ENCODE measurements around the gene TMBIM6.
"Not testable (repeated sequence)": the region's sequence is repeated elsewhere in the genome, so short reads cannot be mapped to it uniquely, and the experiment has no call there.

The TMBIM6 gene

GRCh38 chr12:49777800-49778748 lies 36.7 kb downstream of the TMBIM6 start:
- peak; percentile 63 for DNase-seq

DNA sequence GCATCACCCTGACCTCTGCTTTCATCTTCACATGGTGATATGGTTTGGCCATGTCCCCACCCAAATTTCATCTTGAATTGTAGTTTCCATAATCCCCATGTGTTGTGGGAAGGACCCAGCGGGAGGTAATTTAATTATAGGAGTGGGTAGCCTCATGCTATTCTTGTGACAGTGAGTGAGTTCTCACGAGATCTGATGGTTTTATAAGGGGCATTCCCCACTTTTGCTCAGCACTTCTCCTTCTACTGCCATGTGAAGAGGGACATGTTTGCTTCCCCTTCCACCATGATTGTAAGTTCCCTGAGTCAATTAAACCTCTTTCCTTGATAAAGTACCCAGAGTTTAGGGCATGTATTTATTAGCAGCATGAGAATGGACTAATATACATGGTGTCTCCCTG lies 38.2 kb downstream of the TMBIM6 start:
- no peak for DNase-seq

DNA sequence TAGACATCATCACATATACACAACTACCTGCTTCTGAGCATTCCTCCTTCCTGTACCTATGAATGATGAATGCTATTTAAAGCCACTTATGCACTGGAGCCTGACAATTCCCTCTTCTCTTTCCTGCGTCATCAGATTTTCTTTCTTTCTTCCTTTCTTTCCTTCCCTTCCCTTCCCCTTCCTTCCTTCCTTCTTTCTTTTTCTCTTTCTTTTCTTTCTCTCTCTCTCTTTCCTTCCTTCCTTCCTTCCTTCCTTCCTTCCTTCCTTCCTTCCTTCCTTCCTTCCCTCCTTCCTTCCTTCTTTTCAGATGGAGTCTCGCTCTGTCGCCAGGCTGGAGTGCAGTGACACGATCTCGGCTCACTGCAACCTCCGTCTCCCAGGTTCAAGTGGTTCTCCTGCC lies 39.6 kb downstream of the TMBIM6 start:
- DNase-seq, result not testable (repeated sequence)

GRCh38 chr12:49783917-49784676 lies 42.7 kb downstream of the TMBIM6 start:
- no peak for DNase-seq

GRCh38 chr12:49784756-49785409 lies 43.5 kb downstream of the TMBIM6 start:
- no peak for DNase-seq

DNA sequence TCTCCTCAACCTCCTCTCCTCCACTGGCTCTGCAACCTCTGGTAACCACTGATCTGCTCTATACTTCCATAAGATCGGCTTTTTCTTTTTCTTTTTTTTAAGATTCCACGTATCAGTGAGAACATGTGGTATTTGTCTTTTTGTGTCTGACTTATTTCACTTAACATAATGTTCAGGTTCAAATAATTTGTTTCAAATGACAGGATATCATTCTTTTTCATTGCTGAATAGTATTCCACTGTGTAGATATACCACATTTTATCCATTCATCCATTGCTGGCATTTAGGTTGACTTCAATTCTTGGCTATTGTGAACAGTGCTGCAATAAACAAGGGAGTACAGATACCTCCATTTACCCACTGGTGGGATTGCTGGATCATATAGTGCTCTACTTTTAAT lies 46.3 kb downstream of the TMBIM6 start:
- DNase-seq, result no peak

DNA sequence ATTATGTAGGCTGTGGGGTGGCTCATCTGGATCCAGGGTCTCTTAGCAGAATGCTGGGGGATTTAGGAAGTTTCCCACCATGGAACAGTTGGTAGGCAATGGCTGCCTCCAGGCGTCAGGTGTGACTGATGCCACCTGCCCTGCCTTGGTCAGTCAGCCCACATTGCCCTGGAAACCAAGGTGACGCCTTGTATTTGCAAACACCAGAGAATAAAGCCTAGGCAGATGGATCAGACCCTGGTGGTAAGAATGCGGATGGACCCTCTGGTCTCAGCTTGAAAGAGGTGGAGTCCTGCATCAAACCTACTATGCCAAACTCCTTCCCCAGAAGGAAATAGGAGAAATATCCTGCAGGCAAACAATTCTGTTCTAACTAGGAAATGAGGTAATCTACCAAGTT lies 48.6 kb downstream of the TMBIM6 start:
- DNase-seq, result no peak

DNA sequence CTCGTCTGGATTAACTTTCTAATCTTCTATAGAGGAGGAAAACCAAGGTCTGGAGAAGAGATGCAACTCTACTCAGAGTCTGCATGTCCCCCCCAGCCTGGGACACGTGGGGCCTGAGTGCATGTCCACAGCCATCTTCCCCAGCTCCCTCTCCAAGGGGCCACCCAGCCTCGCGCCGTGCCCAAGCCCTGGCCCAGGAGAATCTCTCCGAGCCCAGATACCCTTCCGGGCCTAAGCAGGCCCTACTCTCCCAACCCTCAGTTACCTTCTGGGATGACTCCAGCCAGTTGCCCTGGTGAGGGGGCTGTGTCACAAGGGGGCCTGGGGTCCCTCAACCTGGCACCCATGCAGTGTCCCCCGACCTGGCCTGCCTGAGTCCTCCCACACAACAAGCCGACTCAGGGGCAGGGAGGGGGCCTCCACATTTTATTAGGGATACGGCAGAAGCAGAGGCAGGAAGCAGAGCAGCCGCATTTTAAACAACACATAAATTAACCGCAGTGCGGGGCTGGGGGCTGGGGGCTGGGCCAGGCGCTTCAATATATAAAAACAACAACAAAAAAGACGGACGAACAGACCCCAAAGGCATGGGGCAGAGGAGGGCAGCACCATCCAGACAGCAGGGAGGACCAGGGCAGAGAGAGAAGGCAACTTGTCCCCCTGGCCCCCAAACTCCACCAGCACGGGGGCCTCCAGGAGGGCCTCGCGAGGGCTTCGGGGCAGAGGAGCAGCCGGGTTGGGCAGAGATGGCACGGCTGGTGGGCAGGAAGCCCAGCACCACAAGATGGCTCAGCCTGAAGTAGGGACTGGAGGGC lies 49.6 kb downstream of the TMBIM6 start:
- DNase-seq, result no peak

- no peak for DNase-seq
Observed at GRCh38 chr12:49791700-49792099, 50.3 kb downstream of the TMBIM6 start.

GRCh38 chr12:49792181-49792970 lies 51.0 kb downstream of the TMBIM6 start:
- no peak for DNase-seq

- no peak for DNase-seq
Observed at GRCh38 chr12:49792976-49793580, 51.7 kb downstream of the TMBIM6 start.

- DNase-seq, result no peak
Observed at GRCh38 chr12:49793620-49794019, 52.3 kb downstream of the TMBIM6 start.

DNA sequence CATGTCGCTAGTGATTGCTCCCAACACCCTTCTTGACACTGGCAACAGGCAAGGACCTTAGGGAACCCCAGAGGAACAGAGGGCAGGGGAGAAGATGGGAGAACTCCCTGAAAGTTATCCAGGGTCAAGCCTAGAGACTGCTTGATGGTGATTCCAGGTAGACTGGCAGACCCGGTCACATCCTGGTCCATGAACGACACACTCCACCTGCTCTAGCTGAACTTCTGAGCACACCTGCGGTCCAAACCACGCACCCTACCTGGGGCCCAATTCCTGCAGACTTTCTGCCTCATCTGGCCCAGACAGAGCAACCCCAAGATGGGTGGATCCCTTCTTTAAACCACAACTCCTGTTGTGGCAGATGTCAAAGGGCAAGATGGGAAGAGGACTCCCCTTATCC lies 52.7 kb downstream of the TMBIM6 start:
- DNase-seq, result no peak

DNA sequence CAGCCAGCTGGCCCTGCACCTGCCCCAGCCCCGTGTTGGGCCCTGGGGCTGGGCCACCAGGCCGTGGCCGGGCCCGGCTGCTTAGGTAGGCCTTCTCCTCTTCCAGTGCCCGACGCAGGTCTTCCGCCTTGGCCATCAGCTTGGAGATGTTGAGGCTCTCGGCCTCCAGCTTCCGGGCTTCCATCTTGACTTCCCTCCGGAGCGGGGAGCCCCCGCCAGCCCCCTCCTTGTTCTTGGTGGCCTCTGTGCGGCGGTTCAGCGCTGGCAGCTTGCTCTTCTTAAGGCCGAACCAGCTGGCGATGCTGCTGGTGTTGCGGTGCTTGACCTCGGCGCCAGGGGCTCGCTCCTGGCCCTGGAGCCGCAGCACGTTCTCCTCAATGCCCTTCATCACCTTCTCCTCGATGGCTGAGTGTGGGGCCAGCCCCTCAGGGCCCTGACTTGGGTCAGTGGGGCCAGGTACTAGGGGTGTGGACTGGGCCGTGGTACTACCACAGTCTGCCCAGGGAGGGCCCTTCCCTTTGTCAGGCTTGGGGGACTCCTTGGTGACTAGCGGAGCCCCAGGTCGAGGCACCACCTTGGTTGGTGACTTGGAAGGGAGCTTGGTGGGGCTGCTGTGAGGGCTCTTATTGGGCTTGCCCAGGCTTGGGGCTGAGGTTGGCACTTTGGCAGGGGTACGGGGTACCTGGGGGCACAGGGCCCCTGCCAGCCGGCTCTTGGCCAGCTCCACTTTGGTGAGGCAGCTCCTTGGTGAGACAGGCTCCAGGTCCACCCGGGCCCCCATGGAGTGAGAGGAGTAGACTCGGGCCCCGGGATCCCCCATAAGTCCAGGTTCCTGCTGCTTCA lies 53.7 kb downstream of the TMBIM6 start:
- DNase-seq, result no peak

DNA sequence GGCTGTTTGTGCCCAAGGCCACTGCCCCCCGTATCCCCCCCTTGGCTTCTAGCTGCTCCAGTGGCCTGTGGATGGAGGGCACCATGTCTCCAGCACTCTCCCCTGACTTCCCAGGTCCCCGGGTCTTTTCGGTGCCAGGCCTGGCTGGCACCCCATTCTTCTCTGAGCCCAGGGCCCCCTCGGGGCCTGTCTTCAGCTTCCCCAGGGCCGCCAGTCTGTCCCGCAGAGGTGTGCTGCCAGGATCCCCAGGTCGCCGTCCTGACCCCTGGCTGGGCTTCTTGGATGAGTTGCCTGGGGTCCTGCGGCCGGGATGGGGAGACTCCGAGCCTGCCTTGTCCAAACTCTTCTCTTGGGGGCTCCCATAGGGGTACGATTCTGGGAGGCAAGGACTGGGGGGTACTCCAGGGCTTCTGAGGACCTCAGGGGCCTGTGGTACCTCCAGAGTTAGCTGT lies 54.3 kb downstream of the TMBIM6 start:
- no peak for DNase-seq

GRCh38 chr12:49796155-49796554 lies 54.8 kb downstream of the TMBIM6 start:
- DNase-seq, result no peak

- DNase-seq, result no peak
Observed at GRCh38 chr12:49796606-49797448, 55.5 kb downstream of the TMBIM6 start.

GRCh38 chr12:49797449-49797776 lies 56.1 kb downstream of the TMBIM6 start:
- no peak for DNase-seq

GRCh38 chr12:49798248-49798647 lies 56.9 kb downstream of the TMBIM6 start:
- DNase-seq, result no peak

All from activated effector memory CD4-positive, alpha-beta T cell treated with Interleukin-2 at 50 U/mL for 16 hours (primary cell).